ENCODE measurements around the gene CSNK1A1.

GRCh38 chr5:149466457-149466972 lies 84.7 kb downstream of the CSNK1A1 start:
- TF ChIP-seq CTCF (conservative IDR thresholded peaks at IDR 0.05; ENCODE audit: low read depth, low read length), result no peak
- no peak for TF ChIP-seq RFX5 (IDR thresholded peaks at IDR 0.05; ENCODE audit: low read depth, low read length)
- 0 out of 2 replicates have a peak, but pooled peaks have one; percentile 42 for TF ChIP-seq POLR2A (IDR thresholded peaks at IDR 0.05; ENCODE audit: low read depth, low read length)
- TF ChIP-seq MAZ (IDR thresholded peaks at IDR 0.05; ENCODE audit: borderline replicate concordance, low read depth, low read length), result peak; percentile 70
